Measurements from ENCODE around the gene KIF13A.

DNA sequence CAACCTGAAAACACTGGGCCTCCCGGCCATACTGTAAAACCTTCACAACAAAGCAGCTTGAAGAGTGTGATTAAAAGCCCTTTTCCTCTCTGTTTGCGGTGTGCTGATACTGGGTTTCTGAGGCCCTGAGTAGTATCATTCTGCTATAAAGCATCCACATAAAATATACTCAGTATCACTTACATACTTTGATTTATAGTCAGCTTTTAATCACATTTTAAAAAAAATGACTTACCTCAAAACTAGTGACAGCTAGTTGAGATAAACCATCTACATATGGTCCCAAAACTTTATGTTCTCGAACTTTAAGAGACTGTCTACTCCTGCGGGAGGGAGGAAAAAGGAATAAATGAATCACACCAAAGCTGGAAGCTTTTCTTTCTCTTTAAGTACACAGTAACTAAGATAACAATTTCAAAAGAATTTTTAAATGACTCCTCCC, 135.7 kb downstream of the KIF13A start:
- TF ChIP-seq POLR2A (IDR thresholded peaks at IDR 0.05) (no peak), POLR2AphosphoS5 (IDR thresholded peaks at IDR 0.05; ENCODE audit: insufficient read depth in 1 of 2, low read depth in 1 of 2) (no peak)
- TF ChIP-seq, protein P1, sequence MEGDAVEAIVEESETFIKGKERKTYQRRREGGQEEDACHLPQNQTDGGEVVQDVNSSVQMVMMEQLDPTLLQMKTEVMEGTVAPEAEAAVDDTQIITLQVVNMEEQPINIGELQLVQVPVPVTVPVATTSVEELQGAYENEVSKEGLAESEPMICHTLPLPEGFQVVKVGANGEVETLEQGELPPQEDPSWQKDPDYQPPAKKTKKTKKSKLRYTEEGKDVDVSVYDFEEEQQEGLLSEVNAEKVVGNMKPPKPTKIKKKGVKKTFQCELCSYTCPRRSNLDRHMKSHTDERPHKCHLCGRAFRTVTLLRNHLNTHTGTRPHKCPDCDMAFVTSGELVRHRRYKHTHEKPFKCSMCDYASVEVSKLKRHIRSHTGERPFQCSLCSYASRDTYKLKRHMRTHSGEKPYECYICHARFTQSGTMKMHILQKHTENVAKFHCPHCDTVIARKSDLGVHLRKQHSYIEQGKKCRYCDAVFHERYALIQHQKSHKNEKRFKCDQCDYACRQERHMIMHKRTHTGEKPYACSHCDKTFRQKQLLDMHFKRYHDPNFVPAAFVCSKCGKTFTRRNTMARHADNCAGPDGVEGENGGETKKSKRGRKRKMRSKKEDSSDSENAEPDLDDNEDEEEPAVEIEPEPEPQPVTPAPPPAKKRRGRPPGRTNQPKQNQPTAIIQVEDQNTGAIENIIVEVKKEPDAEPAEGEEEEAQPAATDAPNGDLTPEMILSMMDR (IDR thresholded peaks at IDR 0.05) = no peak

Measured in vagina (tissue), 2 donors.